Measurements from ENCODE around the gene FOXK2. TPM values are rescaled to one million over a fixed set of nuclear protein-coding genes. Genes with fewer than 3 reads are reported as not detected.

The FOXK2 gene
- 10 to 100 TPM; 59.6 to 63.2 TPM for total RNA-seq

- Mint-ChIP-seq H3K27ac (peak within 1 kb of the TSS; percentile 91), H3K36me3 (ENCODE audit: low read depth) (peaks cover 5% of the 10 kb centered on the region), H3K4me1 (peaks cover 21% of the 10 kb centered on the region), H3K4me3 (peak within 1 kb of the TSS; percentile 79), H3K27me3 (peaks cover 4% of the 10 kb centered on the region), H3K9me3 (no peaks in the 10 kb centered on the region)
- POLR2A ChIA-PET: interaction anchor here (0.6 to 1.1 kb wide), 3 partner anchors 68 to 414 kb away, joined by 3 to 5 read pairs (median 3); partner anchors contain the start of gene CYBC1
- CTCF ChIA-PET: interaction anchor here (1.2 to 3.3 kb wide), 3 partner anchors 14 to 26 kb away, joined by 6 to 12 read pairs (median 7); no protein-coding TSS in a partner anchor
- DNase-seq: peak; percentile 92
Measured at GRCh38 chr17:82518826-82519810, at the start of gene FOXK2. Gene FOXK2 (plus strand): TSS chr17:82519732. CDS start chr17:82519889, 157 bp downstream.

- Mint-ChIP-seq H3K4me1 (peaks cover 14% of the 10 kb centered on the region), H3K4me3 (no peak overlapping the region), H3K36me3 (ENCODE audit: low read depth) (peaks cover 53% of the 10 kb centered on the region), H3K9me3 (no peaks in the 10 kb centered on the region), H3K27ac (no peak overlapping the region), H3K27me3 (no peaks in the 10 kb centered on the region)
- DNase-seq: no peak
- CTCF ChIA-PET: interaction anchor here (0.6 to 2.1 kb wide), 3 partner anchors 11 to 175 kb away, joined by 3 to 6 read pairs (median 5); no protein-coding TSS in a partner anchor
- POLR2A ChIA-PET: no interaction called here
Measured at GRCh38 chr17:82470065-82470464, 49.5 kb upstream of the FOXK2 start.

GRCh38 chr17:82474223-82475010 lies 45.1 kb upstream of the FOXK2 start:
- DNase-seq: no peak
- POLR2A ChIA-PET: no interaction called here
- Mint-ChIP-seq H3K4me1 (peaks cover 26% of the 10 kb centered on the region), H3K9me3 (no peaks in the 10 kb centered on the region), H3K4me3 (no peak overlapping the region), H3K36me3 (ENCODE audit: low read depth) (peaks cover 40% of the 10 kb centered on the region), H3K27ac (no peak overlapping the region), H3K27me3 (no peaks in the 10 kb centered on the region)
- CTCF ChIA-PET: interaction anchor here (1.5 kb wide), 1 partner anchor 15 kb away, joined by 3 read pairs; no protein-coding TSS in a partner anchor

GRCh38 chr17:82475458-82475857 lies 44.1 kb upstream of the FOXK2 start:
- no peak overlapping the region for H3K4me3 Mint-ChIP-seq
- peaks cover 38% of the 10 kb centered on the region for H3K36me3 Mint-ChIP-seq (ENCODE audit: low read depth)
- CTCF ChIA-PET: no interaction called here
- H3K27me3 Mint-ChIP-seq: no peaks in the 10 kb centered on the region
- H3K4me1 Mint-ChIP-seq: peaks cover 26% of the 10 kb centered on the region
- no peak for DNase-seq
- H3K27ac Mint-ChIP-seq: no peak overlapping the region
- POLR2A ChIA-PET: no interaction called here
- no peaks in the 10 kb centered on the region for H3K9me3 Mint-ChIP-seq

- ChIA-PET CTCF (interaction anchor here (1.6 to 1.9 kb wide), 2 partner anchors 16 to 31 kb away, joined by 3 to 5 read pairs; no protein-coding TSS in a partner anchor), POLR2A (no interaction called here)
- peaks cover 40% of the 10 kb centered on the region for H3K36me3 Mint-ChIP-seq (ENCODE audit: low read depth)
- H3K27ac Mint-ChIP-seq: peak overlapping the region; percentile 34
- H3K4me3 Mint-ChIP-seq: no peak overlapping the region
- H3K27me3 Mint-ChIP-seq: no peaks in the 10 kb centered on the region
- peaks cover 26% of the 10 kb centered on the region for H3K4me1 Mint-ChIP-seq
- no peak for DNase-seq
- no peaks in the 10 kb centered on the region for H3K9me3 Mint-ChIP-seq
Measured at GRCh38 chr17:82477934-82478333, 41.6 kb upstream of the FOXK2 start.

GRCh38 chr17:82479602-82480001 lies 39.9 kb upstream of the FOXK2 start:
- Mint-ChIP-seq H3K4me1 (peaks cover 24% of the 10 kb centered on the region), H3K4me3 (no peak overlapping the region), H3K36me3 (ENCODE audit: low read depth) (peaks cover 47% of the 10 kb centered on the region), H3K9me3 (no peaks in the 10 kb centered on the region), H3K27me3 (no peaks in the 10 kb centered on the region), H3K27ac (peak overlapping the region; percentile 89)
- ChIA-PET CTCF (interaction anchor here (0.5 to 1.5 kb wide), 2 partner anchors 20 to 1915 kb away, joined by 3 to 4 read pairs; no protein-coding TSS in a partner anchor), POLR2A (no interaction called here)
- no peak for DNase-seq

- peak overlapping the region; percentile 19 for H3K27ac Mint-ChIP-seq
- POLR2A ChIA-PET: no interaction called here
- no peak for DNase-seq
- no peak overlapping the region for H3K4me3 Mint-ChIP-seq
- H3K4me1 Mint-ChIP-seq: peaks cover 24% of the 10 kb centered on the region
- peaks cover 50% of the 10 kb centered on the region for H3K36me3 Mint-ChIP-seq (ENCODE audit: low read depth)
- no peaks in the 10 kb centered on the region for H3K9me3 Mint-ChIP-seq
- CTCF ChIA-PET: interaction anchor here (1.2 to 1.3 kb wide), 2 partner anchors 10 to 53 kb away, joined by 3 to 6 read pairs; no protein-coding TSS in a partner anchor
- no peaks in the 10 kb centered on the region for H3K27me3 Mint-ChIP-seq
Measured at GRCh38 chr17:82480318-82480717, 39.2 kb upstream of the FOXK2 start.

GRCh38 chr17:82483204-82483660 lies 36.3 kb upstream of the FOXK2 start:
- no peaks in the 10 kb centered on the region for H3K27me3 Mint-ChIP-seq
- POLR2A ChIA-PET: no interaction called here
- peaks cover 32% of the 10 kb centered on the region for H3K4me1 Mint-ChIP-seq

GRCh38 chr17:82483836-82484235 lies 35.7 kb upstream of the FOXK2 start:
- H3K27ac Mint-ChIP-seq: no peak overlapping the region
- CTCF ChIA-PET: interaction anchor here (0.6 to 0.9 kb wide), 2 partner anchors 15 to 63 kb away, joined by 3 read pairs; no protein-coding TSS in a partner anchor
- no peaks in the 10 kb centered on the region for H3K27me3 Mint-ChIP-seq
- H3K4me1 Mint-ChIP-seq: peaks cover 26% of the 10 kb centered on the region
- POLR2A ChIA-PET: no interaction called here
- peaks cover 67% of the 10 kb centered on the region for H3K36me3 Mint-ChIP-seq (ENCODE audit: low read depth)
- H3K9me3 Mint-ChIP-seq: no peaks in the 10 kb centered on the region
- no peak overlapping the region for H3K4me3 Mint-ChIP-seq
- DNase-seq: no peak

More at GRCh38 chr17:82483204-82483660, 36.3 kb upstream of the FOXK2 start:
- Mint-ChIP-seq H3K27ac (no peak overlapping the region), H3K4me3 (no peak overlapping the region), H3K36me3 (ENCODE audit: low read depth) (peaks cover 63% of the 10 kb centered on the region), H3K9me3 (no peaks in the 10 kb centered on the region)
- CTCF ChIA-PET: no interaction called here
- DNase-seq: no peak

- CTCF ChIA-PET: no interaction called here
- Mint-ChIP-seq H3K4me1 (peaks cover 19% of the 10 kb centered on the region), H3K27ac (peak overlapping the region; percentile 86), H3K4me3 (no peak overlapping the region), H3K27me3 (no peaks in the 10 kb centered on the region), H3K9me3 (no peaks in the 10 kb centered on the region), H3K36me3 (ENCODE audit: low read depth) (peaks cover 59% of the 10 kb centered on the region)
- peak; percentile 25 for DNase-seq
- POLR2A ChIA-PET: no interaction called here
Measured at GRCh38 chr17:82486231-82487094, 33.1 kb upstream of the FOXK2 start.

GRCh38 chr17:82487910-82488309 lies 31.6 kb upstream of the FOXK2 start:
- Mint-ChIP-seq H3K27me3 (no peaks in the 10 kb centered on the region), H3K4me3 (no peak overlapping the region), H3K4me1 (peaks cover 19% of the 10 kb centered on the region), H3K9me3 (no peaks in the 10 kb centered on the region), H3K27ac (peak overlapping the region; percentile 64), H3K36me3 (ENCODE audit: low read depth) (peaks cover 49% of the 10 kb centered on the region)
- no peak for DNase-seq
- ChIA-PET CTCF (no interaction called here), POLR2A (no interaction called here)

- Mint-ChIP-seq H3K4me1 (peaks cover 23% of the 10 kb centered on the region), H3K36me3 (ENCODE audit: low read depth) (peaks cover 39% of the 10 kb centered on the region), H3K27ac (no peak overlapping the region), H3K4me3 (no peak overlapping the region), H3K27me3 (no peaks in the 10 kb centered on the region), H3K9me3 (no peaks in the 10 kb centered on the region)
- DNase-seq: no peak
- POLR2A ChIA-PET: no interaction called here
- CTCF ChIA-PET: interaction anchor here (0.7 to 2.2 kb wide), 2 partner anchors 12 to 19 kb away, joined by 3 to 5 read pairs; no protein-coding TSS in a partner anchor
Measured at GRCh38 chr17:82489117-82489516, 30.4 kb upstream of the FOXK2 start.

Data from activated CD4-positive, alpha-beta T cell treated with anti-CD3 and anti-CD28 coated beads, Interleukin-2, amount 10 ng/mL, durations not matched to agents 7 days and 5 days (primary cell).